Astrocyte of the spinal cord (primary cell): ENCODE results near the gene IL15.

Experiments
- DNase-seq: peaks from one replicate; pipeline ENCODE4 v3.0.0; 2011; ENCODE audit warnings: low read depth, low spot score
- H3K4me3 ChIP-seq: 2 replicates; pipeline ENCODE4 v1.5.1; 2011; ENCODE audit warnings: low read depth, mild to moderate bottlenecking, low read length, moderate library complexity
- in situ Hi-C: cut with HindIII; loops from 2 replicates; pipeline ENCODE4 v1.10.0; 2017; ENCODE audit warnings: low sequenced_read_pairs
- TF ChIP-seq, protein P1 (sequence below): IDR thresholded peaks from 2 replicates; pipeline ENCODE4 v1.5.1; 2012; ENCODE audit warnings: low read depth, mild to moderate bottlenecking, low read length, inconsistent platforms

IL15 gene

DNA sequence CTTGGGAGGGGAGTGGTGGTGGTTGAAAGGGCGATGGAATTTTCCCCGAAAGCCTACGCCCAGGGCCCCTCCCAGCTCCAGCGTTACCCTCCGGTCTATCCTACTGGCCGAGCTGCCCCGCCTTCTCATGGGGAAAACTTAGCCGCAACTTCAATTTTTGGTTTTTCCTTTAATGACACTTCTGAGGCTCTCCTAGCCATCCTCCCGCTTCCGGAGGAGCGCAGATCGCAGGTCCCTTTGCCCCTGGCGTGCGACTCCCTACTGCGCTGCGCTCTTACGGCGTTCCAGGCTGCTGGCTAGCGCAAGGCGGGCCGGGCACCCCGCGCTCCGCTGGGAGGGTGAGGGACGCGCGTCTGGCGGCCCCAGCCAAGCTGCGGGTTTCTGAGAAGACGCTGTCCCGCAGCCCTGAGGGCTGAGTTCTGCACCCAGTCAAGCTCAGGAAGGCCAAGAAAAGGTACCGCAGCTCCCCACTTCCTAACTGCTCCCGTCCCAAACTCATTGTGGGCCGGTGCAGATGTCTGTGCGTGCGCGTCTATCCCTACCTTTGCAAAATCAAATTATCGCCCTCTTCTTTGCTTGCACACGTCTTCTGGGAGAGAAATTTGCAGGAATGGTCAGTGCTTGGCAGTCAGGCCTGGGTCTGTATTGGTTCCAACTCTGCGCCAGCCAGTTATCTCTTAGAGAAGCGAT, 533 bp downstream of the IL15 start:
- DNase-seq: peak; percentile 67
- in situ Hi-C loops: no loop called here
- H3K4me3 ChIP-seq: peak overlapping the region; percentile 84
- TF ChIP-seq, protein P1, sequence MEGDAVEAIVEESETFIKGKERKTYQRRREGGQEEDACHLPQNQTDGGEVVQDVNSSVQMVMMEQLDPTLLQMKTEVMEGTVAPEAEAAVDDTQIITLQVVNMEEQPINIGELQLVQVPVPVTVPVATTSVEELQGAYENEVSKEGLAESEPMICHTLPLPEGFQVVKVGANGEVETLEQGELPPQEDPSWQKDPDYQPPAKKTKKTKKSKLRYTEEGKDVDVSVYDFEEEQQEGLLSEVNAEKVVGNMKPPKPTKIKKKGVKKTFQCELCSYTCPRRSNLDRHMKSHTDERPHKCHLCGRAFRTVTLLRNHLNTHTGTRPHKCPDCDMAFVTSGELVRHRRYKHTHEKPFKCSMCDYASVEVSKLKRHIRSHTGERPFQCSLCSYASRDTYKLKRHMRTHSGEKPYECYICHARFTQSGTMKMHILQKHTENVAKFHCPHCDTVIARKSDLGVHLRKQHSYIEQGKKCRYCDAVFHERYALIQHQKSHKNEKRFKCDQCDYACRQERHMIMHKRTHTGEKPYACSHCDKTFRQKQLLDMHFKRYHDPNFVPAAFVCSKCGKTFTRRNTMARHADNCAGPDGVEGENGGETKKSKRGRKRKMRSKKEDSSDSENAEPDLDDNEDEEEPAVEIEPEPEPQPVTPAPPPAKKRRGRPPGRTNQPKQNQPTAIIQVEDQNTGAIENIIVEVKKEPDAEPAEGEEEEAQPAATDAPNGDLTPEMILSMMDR: no peak

DNA sequence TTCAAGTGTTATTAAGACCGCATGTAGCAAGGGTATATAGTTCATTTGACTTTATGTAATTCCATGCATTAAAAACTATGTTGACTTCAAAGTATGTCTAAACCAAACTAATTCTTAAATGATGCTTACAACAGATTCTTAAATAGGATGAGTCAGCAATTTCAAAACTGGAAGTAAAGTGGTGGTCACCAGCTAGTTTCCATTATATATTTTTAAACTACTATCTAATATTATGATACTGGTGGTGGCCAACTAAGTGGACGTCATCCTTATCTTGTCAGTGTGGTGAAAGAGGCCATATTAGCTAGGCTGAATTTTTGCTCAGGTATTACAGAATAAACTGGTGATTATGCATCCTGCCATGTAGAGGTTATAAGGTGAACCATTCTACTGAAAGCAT, 1.2 kb downstream of the IL15 start:
- peak overlapping the region; percentile 84 for H3K4me3 ChIP-seq
- TF ChIP-seq, protein P1: no peak
- in situ Hi-C loops: no loop called here
- DNase-seq: no peak

DNA sequence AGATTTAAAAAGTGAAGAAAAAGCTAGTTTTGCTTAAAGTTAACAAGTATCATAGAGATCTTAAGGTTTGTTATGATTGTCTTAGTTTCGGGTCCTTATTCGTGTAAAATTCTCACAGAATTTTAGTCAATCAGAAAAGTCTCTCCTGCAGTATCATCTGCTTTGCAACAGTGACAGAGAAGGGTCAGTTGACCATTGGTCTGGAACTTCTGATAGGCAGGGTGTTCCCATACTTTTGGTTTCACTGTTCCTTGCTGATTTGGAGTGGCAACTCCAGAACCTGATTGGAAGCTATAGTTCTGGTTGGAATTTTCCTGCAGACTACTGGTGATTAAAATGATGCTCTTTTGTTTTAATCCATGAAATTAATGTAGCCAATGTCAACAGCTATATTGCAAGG, 1.8 kb downstream of the IL15 start:
- TF ChIP-seq, protein P1: no peak
- no peak overlapping the region for H3K4me3 ChIP-seq
- in situ Hi-C loops: no loop called here
- no peak for DNase-seq

GRCh38 chr4:141640696-141641095, 4.3 kb downstream of the IL15 start:
- TF ChIP-seq, protein P1: no peak
- in situ Hi-C loops: no loop called here
- DNase-seq: no peak
- no peak overlapping the region for H3K4me3 ChIP-seq

DNA sequence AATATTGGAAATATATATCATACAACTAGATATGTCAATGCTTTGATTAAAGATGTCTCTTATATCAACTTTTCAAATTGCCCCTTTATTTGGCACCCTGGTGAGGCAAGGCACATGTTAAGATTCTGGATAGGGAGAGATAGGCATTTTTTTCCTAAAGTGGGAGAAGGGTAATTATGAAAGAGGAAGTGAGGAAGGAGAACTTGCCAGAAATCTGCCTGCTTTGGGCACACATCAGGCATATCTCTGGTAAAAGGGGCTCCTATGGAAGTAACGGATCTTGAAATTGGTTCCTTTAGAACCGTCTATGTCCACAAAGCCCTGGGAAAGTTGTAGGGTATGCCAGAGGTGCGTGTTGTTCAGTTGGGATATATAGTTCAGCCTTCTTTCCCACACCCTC, 5.7 kb downstream of the IL15 start:
- TF ChIP-seq, protein P1: no peak
- H3K4me3 ChIP-seq: no peak overlapping the region
- DNase-seq: no peak
- in situ Hi-C loops: no loop called here

DNA sequence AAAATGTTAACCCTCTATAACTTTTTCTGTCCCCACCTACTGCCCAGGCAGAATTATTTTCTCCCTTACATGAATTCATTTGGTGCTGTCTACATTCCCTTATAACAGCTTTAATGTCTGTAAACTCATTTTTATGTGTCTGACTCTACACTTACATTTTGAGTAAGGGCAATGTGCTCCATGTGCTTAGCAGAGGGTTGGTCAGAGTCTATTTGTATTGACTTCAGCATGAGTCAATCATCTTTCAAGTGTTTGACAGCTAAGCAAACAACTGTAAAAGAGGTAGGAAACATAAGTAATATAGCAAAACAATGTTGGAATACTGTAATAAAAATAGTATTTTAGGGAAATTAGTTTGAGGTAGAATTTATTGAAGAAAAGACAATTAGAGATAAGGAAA, 6.3 kb downstream of the IL15 start:
- no peak for DNase-seq
- TF ChIP-seq, protein P1: no peak
- H3K4me3 ChIP-seq: no peak overlapping the region
- in situ Hi-C loops: no loop called here
